ENCODE measurements around the gene CLEC16A.

GRCh38 chr16:11208916-11209665 is 264.7 kb downstream of the CLEC16A start:
- TF ChIP-seq CTCF (conservative IDR thresholded peaks at IDR 0.05; ENCODE audit: low read depth in 2 of 2) (no peak), CREB1 (CRISPR knock-in tag; IDR thresholded peaks at IDR 0.05; ENCODE audit: low read depth) (no peak), EZH2phosphoT487 (IDR thresholded peaks at IDR 0.05; ENCODE audit: unreplicated experiment) (no peak), EZH2 (IDR thresholded peaks at IDR 0.05; ENCODE audit: low read depth, unreplicated experiment) (no peak), STAT1 (IDR thresholded peaks at IDR 0.05; ENCODE audit: unreplicated experiment) (no peak), POLR2AphosphoS5 (IDR thresholded peaks at IDR 0.05; ENCODE audit: low read depth) (no peak)

Data from GM23338 (cell line).